GM11168 (cell line): ENCODE results near the gene CENPP.

ENCODE experiments used
- in situ Hi-C: fragments of 300-500 bp; cut with MboI; formaldehyde crosslinking; loops from one replicate; pipeline ENCODE4 v1.12.0; 2022; ENCODE audit warnings: low sequenced_read_pairs; ENCODE audit not compliant: unreplicated experiment

The CENPP gene

DNA sequence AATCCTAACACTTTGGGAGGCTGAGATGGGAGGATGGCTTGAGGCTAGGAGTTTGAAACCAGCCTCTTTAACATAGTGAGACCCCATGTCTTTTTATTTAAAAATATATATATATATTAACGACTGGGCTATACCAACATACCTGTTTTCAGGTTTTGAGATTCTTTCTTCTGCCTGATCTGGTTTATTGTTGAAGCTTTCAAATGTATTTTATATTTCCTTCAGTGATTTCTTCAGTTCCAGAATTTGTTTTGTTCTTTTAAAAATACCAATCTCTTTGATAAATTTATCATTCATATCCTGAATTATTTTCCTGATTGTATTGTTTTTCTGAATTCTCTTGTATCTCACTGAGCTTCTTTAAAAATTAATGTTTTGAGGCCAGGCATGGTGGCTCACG, 47.4 kb downstream of the CENPP start:
- in situ Hi-C loops, result no loop called here

DNA sequence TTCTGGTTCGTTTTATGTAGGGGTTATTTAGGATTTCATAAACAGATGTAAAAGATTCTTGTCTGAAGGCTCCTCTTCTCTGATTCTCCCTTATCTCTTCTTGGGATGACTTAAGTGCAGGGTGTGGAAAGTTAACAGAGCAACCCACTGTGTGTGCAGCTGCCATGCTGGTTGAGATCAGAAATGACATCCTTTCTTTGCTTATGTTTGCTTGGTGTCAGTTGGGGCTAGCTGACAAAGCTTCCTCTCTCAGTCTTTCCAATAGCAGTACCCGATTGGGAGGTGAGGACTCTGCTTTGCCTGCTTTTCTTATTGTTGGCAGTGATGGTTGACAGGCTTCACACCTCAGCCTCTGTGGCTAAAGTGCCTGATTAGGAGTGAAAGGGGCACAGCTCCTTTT, 52.1 kb downstream of the CENPP start:
- in situ Hi-C loops, result no loop called here

DNA sequence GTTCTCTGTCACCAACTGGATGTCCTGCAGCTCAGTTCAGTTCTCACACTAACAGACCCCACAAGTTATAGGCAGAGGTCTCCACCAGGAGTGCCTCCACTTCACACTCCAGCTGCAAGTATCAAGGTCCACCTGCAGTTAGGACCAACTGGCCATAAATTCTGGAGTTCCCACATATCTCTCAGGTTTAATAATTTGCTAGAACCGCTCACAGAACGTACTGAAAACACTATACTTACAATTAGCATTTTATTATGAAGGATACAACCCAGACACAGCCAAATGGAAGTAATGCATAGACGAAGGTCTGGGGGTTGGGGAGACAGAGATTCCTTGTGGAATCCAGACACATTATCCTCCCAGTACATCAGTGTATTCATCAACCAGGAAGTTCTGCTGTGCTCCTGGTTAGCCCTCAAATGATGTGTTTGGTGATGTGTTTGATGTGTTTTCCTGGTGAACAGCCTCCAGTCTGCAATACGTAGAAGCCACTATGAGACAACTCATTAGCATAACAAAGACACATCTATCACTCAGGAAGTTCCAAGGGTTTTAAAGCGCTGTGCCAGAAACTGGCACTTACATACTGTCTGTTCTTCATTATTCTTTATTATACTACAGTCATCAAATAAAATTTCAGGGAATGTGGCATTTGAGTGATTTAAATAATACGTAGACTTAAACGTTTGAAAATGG, 53.3 kb downstream of the CENPP start:
- in situ Hi-C loops, result no loop called here

DNA sequence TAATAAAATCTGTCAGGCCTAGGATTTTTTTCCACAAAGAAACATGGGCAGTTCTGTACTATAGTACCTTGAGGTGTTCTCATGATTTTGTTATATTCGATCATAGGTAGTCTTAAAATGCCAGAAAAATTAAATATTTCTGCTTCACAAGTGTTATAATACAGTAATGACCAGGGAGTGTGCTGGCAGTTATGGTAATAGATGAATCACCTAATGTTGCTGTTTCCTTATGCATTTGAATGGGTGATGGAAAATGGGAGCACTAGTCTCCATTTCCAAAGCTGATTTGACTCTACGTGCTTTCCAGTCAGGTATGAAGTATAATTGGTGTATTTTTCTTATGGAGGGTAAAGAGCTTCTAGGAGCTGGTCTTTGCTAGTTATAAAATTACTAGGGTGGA, 54.9 kb downstream of the CENPP start:
- in situ Hi-C loops, result no loop called here

DNA sequence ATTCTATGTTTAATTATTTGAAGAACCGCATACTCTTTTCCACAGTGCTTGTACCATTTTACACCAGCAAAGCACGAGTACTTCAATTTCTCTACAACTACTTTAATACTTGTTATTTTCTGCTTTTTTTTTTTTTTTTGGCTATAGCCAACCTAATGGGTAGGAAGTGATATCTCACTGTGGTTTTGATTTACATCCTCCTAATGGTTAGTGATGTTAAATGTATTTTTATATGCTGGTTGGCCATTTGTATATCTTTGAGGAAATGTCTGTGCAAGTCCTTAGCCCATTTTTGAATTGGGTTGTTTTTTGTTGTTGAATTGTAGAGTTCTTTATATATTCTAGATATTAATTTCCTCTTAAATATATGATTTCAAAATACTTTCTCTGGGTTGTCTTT, 56.0 kb downstream of the CENPP start:
- in situ Hi-C loops, result no loop called here

DNA sequence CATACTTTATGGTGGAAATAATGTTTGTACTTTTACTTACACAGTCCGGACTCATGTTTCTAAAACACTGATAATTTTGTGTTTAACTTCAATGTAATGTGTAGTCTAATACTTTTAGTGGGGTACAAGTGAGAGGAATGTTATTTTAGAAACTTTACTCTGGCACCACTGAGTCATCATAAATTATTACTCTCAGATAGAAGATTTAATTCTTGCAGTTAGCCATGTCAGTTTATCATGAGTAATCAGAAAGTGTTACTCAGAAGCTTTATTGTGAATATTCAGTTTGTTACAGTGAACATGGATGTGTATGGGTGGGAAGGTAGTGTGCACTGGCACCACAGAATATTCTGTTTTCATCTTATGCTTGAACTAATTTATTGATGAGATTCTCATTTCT, 58.6 kb downstream of the CENPP start:
- in situ Hi-C loops, result no loop called here

DNA sequence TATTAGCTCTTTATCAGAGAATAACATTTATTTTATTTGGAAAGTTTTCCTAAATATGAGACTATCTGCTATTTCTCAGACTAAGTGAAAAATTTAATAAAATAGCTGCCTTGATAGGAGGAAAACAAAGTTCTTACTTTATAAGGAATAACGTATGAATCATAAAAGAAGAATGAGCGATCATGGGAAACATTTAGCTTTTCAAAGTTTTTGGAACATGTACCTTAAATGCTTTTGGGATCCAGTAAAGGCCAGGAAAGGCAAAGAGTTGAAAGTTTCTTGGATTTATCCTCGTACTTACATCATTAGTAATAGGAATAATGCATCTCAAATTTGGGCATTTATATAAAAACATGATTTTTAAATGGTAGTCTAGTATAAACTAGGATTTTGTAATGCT, 59.2 kb downstream of the CENPP start:
- in situ Hi-C loops, result no loop called here

DNA sequence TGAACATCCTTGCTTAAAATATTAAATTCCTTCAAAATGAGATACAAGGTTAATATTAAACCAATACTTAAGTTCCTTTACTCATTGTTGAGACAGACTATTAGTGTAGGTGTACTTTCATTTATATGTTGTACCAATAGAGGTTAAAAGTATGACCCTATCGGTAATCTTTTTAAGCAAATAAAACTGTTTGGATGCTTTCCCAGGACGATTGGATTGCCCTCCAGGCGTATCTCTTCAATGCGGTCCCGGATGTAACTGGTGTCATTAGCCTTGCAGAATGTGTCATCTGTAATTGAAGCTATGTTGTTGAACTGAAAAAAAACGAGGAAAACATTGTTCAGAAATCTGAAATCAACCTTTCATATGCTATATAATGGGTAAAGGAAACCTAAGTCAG, 59.7 kb downstream of the CENPP start:
- in situ Hi-C loops, result no loop called here

DNA sequence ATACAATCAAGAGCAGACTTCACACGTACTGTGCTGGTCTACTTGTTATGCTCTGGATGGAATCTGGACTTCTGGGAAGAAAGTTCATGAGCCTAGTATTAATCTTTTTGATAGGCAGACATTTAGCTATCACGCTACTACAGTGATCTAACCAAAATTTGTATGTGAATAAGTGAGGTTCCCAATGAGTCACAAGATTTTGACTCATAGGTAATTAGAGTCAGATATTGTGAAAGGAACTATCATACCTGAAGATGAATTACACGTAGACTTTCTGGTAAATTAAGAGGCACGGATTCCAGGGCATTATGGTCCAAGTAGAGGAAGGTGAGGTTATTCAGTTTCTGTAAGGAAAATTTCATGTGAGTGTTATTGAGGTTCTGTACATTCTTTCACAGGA, 60.2 kb downstream of the CENPP start:
- in situ Hi-C loops, result no loop called here

DNA sequence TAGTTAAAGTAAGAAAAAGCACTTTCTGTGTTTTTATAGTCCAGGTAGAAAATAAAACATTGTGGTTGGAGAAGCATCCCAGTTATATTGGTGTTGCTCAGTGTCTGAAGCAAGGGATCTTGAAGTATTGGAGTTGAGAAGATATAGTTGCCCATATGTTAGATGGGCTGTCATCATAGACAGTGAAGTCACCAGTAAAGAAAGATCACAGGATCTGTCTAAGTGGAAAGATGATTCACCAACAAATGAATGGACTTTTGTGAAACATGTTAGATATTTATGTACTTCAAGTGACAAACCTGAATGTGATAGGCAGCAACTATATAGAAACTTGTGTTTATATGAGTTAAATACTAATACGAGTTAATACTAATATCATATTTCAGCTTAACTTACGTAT, 66.9 kb downstream of the CENPP start:
- in situ Hi-C loops, result no loop called here

DNA sequence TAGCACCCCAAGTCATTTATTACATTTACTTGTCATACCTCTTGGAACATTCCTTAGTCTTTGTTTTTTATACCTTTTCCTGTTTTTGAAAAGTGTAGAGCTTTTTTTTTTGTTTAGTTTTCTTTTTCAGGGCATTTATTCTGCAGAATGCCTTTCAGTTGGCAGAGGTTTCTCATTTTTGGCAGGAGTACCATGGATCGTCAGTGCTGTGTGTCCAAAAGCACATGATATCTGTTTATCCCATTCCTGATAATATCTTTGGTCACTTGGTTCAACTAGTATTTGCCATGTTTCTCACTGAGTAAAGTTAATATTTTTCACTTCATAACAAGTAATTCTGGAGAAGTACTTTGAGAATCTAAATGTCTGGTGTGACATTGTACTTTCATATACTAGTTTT, 67.9 kb downstream of the CENPP start:
- in situ Hi-C loops, result no loop called here

DNA sequence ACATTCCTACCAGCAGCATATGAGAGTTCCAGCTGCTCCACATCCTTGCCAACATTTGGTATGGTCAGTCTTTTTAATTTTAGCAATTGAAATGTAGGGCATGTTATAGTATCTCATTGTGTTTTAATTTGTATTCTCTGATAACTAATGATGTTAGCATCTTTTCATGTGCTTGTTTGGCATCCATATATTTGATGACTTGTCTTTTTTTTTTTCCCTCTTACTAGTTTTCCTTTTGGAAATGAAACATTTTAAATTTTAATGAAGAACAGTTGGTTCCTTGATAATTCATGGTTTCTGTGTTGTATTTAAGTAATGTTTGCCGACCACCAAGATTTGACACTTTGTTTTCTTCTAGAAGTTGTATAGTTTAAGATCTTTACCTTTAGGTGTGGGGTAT, 69.9 kb downstream of the CENPP start:
- in situ Hi-C loops, result no loop called here

DNA sequence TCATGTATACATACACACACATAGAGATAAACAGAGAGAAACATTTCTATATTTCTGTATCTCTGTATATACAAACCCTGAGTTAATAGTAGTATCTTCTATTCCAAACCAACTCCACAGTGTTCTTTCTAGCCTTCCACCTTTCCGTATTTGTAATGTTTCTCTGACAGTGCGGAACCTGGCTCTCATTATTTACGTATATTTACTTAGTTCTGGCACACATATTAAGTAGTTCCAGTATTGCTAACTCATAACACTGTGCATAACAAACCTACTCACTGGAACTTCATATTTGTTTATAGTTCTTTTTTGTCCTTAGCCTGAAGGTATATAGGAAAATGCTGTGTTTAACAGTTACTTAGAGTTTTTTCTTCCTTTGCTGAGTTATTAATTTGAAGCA, 72.1 kb downstream of the CENPP start:
- in situ Hi-C loops, result no loop called here

DNA sequence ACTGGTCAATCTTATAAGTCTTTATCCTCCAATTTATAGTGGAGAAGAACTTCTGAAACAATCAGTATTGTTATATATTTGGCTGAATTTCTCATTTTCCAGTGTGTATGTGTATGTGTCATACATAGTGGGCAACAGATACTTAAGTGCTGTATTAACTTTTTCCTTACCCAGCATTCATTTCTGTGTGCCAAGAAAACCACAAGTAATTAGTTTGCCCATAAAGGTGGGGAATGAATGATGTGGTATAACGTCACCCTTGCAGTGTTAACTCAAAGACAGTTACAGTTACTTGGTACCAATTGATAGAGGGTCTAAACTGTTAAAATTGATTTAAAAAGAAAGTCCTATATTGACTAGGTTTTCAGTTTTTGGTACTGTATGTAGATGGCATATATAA, 76.6 kb downstream of the CENPP start:
- in situ Hi-C loops, result no loop called here

DNA sequence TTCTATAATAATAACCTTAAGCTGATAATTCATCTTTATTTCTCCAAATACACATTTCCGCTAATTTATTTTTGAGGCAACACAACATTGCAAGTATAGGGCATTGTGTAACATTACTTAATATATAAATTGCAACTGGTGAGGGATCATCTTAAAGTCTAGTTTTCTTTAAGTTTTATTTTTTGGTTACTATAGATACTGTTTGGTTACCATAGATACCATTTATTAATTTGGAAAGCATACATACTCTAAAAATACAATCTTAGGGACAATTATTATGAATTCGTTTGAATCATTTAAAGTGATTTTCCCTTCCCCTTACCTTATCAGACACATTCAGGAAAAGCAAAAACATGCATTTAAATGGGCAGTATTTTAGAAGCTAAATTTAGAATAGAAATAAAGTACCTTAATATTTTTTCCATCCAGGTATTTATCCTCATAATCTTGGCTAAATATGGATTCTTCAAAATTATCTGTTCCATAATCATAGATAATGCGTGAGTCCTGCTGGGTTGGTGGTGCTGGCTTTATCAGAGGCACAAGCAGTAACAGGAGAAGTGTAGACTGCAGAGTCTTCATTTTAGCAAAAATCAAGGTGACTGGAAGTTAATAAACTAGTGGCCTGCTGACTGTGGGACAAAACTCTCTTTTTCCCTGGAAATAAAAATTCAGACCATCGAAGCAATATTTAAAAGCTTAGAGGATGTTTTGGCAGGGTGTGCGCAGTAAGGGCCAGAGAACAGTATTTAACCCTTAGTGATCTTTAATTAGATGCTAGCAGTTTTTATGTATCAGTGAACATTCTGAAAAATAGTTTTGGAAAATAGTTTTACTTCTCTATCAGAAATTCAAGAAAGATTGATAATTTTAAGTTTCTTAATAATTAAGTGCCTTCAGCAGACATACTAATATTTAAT, 77.3 kb downstream of the CENPP start:
- in situ Hi-C loops, result no loop called here

DNA sequence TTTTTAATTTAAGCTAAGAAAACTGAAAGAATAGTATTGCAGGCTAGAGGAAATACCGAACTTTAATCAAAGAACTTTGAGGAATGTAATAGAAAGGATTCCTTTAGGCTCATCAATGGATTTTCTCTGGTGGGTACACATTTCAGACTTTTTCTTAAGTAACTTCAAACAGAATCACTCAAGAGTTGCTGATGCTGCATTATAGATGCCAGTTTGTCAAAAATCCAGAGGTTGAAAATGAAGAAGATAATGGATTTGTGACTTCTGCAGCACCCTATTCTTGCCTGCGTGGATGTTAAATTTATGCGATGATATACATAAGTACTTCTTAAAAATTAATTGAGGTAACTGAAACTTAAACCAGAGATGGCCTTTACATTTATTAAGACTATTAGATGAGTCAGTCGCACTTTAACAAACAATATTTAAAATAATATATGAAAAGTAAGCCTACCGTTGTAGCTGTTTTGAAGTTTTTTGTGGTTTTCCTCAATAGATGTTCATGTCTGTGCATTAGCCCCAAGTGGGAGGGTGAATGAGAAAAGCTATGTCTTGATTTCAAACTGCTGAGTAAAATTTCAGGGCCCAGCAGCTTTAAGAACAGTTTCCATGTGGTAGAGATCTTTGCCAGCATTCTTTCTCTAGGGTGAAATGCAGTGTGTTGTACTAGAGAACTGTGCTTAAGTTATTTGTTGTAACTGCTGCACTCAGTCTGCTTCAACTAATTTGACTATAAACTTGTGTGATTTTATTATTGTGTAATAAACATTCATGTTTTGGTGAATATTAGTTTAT, 78.5 kb downstream of the CENPP start, which contains the start of gene OGN:
Gene OGN, minus strand, starts transcription at position 537 of the 795 bp plus-strand sequence. CDS start 1,171 bp downstream, outside the sequence.
- in situ Hi-C loops, result no loop called here

DNA sequence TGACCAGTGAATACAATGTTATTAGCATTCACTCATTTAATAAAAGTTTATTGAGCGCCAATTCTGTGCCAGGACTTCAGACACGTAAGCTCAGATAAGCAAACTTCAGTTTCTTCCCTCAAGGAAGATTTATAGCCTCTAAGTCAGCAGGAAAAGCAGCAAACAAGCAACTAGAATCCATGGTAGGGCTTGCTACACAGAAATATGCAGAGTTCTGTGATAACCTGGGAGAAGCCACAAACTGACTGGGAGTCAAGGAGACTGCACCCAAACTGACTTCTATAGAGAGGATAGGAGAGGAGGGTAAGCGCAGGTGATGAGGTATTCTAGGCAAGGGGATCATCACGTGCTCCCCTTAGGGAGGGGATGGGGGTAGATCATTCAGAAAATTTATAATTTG, 80.1 kb downstream of the CENPP start:
- in situ Hi-C loops, result no loop called here

DNA sequence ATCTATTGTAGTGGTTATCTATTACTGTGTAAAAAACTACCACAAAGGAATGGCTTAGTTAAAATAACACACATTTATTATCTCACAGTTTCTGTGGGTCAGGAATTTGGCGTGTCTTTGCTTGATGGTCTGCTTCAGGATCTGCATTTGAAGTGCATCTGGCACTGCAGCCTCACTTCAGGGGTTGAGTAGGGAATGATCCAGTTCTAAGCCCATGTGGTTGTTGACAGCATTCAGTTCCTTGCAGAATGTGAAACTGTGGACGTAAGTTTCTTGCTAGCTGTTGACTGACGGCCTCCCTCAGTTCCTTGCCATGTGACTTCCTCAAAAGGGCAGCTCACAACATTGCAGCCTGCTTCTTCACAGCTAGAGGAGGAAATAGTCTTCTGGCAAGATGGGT, 80.7 kb downstream of the CENPP start:
- in situ Hi-C loops, result no loop called here

DNA sequence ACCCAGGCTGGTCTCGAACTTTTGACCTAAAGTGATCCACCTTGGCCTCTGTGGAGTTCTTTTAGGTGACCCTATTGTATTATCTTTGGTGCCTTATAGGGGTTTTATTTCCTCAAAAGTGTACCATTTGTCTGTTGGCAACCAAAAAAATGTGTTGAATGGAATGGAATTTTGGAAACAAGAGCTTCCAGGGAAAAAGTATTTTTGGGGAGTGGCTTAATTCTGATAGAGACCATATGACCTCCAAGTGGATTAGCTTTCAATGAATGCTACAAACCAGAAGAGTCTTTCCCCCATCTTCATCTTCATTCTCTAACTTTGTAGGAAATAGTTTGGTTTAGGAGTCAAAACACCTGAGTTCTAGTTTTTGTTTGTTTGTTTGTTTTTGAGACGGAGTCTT, 82.1 kb downstream of the CENPP start:
- in situ Hi-C loops, result no loop called here

DNA sequence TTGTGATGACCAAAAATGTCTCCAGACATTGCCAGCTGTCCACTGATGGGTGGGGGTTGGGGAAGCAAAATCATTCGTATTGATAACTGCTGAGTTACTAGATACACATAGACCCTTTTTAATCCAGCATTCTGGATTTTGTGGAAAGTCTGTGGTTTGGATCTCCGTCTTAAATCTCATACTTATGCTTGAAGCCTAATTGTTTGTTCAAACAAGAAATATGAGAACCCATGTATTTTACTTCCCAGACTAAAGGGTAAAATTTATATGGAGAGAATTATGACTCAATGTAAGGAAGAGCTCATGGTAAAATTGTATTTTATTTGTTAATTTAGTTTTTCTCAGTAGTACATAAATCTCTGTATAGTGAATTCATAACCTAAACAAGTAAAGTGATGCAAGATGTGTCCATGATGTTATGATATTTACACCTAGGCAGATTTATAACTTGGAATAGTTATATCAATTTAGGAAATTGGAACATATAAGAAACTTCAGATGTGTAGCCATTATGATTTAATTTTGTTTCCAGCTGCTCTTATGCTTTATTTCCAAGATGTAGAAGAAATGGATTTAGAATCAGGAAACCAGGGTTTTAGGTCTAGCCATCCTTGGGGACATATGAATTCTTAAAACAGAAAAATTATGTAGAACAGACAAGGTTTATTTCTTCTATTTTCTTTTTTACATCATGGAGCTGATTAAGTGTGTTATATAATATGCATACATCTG, 83.2 kb downstream of the CENPP start:
- in situ Hi-C loops, result no loop called here
